GM13977 (cell line): ENCODE data around the gene WIPI1.

Source experiments
- DNase-seq: peaks from one replicate; pipeline ENCODE4 v3.0.0; 2012; ENCODE audit warnings: low spot score
- in situ Hi-C: fragments of 300-500 bp; cut with MboI; formaldehyde crosslinking; loops from one replicate; pipeline ENCODE4 v1.12.0; 2022; ENCODE audit warnings: low sequenced_read_pairs, low pct_unique_long_range_greater_than_20kb, mixed read lengths, inconsistent platforms; ENCODE audit not compliant: unreplicated experiment
- TF ChIP-seq, protein P1 (sequence below): IDR thresholded peaks from 2 replicates; pipeline ENCODE4 v1.5.1; 2012; ENCODE audit warnings: mild to moderate bottlenecking, control low read depth; ENCODE audit not compliant: insufficient read depth; ENCODE audit errors: extremely low read depth, missing control alignments

Gene WIPI1

DNA sequence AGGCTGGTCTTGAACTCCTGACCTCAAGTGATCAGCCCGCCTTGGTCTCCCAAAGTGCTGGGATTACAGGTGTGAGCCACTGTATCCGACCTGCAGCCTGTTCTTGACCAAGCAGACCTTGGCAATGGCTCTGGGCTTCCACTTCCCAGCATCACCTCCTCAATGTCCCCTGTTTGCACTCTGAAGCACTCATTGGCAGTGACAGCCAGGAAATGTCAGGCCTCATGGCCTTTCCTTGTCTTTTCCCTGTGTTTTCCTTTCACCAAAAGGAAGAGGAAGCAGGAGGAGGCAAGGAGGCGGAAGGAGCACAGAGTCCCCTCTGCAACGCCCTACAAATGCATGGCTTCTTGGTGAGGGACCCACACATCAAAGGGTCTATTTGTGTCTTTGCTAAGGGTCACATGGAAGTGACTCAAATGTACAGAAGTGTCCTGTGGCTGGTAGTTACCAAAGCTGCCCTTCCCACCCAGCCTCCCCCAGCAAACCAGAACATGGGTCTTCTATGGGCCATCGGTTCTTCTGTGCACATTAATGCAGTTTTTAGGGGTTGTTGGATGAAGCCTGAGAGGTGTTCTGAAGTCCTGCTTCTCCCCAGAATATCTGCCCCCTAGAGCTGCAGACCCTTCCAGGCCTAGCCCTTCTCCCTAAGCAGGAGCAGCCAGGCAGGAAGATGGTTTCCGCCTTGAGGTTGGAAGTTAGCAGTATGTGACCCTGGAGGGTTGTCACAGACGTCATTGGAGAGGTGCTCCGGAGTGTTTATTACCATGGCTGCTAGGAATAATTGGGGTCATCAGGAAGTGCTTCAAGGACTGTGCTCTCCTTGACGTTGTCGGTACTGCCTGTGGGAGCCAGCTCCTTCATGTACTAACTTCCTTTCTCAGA is 60.8 kb downstream of the WIPI1 start:
- in situ Hi-C loops = no loop called here
- TF ChIP-seq, protein P1, sequence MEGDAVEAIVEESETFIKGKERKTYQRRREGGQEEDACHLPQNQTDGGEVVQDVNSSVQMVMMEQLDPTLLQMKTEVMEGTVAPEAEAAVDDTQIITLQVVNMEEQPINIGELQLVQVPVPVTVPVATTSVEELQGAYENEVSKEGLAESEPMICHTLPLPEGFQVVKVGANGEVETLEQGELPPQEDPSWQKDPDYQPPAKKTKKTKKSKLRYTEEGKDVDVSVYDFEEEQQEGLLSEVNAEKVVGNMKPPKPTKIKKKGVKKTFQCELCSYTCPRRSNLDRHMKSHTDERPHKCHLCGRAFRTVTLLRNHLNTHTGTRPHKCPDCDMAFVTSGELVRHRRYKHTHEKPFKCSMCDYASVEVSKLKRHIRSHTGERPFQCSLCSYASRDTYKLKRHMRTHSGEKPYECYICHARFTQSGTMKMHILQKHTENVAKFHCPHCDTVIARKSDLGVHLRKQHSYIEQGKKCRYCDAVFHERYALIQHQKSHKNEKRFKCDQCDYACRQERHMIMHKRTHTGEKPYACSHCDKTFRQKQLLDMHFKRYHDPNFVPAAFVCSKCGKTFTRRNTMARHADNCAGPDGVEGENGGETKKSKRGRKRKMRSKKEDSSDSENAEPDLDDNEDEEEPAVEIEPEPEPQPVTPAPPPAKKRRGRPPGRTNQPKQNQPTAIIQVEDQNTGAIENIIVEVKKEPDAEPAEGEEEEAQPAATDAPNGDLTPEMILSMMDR = no peak
- DNase-seq = no peak

GRCh38 chr17:68394608-68395331 is 62.5 kb downstream of the WIPI1 start:
- in situ Hi-C loops = no loop called here
- TF ChIP-seq, protein P1 = no peak
- DNase-seq = no peak

DNA sequence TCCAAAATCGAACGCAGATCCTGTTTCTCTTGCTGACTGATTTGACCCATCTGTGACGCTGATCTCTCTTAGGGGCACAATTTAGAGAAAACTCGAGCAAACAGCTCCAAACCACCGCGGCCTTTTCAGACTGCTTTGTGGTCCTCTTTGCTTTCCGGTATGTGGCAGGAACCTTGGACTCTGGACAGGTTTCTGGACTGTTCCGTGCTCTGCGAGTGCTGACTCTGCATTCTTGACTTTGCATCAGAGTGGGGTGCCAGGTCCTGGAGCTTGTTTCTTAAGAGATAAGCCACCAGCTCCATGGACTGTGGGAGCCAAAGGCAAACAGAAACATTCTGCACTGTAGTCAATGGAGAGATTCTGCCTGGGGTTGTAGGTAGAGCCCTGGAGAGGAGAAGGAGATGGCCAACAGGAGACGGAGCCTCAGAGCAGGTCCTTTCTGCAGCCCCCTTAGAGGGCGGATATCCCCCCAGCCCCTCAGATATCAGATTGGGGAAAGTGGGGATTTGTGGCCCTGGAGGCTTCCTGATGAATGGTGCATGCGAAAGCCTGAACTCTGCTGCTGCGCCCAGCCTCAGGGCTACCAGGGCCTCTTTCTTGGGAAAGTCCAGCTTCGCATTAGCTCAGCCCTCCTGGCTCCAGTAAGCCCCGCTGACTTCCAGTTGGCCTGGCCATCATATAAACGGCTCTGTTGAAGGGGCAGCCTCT is 65.6 kb downstream of the WIPI1 start:
- in situ Hi-C loops = no loop called here
- DNase-seq = no peak

GRCh38 chr17:68390888-68391545 is 66.3 kb downstream of the WIPI1 start:
- TF ChIP-seq, protein P1 = no peak
- in situ Hi-C loops = no loop called here
- no peak for DNase-seq

More for the DNA sequence above, 65.6 kb downstream of the WIPI1 start:
- TF ChIP-seq, protein P1 = no peak

DNA sequence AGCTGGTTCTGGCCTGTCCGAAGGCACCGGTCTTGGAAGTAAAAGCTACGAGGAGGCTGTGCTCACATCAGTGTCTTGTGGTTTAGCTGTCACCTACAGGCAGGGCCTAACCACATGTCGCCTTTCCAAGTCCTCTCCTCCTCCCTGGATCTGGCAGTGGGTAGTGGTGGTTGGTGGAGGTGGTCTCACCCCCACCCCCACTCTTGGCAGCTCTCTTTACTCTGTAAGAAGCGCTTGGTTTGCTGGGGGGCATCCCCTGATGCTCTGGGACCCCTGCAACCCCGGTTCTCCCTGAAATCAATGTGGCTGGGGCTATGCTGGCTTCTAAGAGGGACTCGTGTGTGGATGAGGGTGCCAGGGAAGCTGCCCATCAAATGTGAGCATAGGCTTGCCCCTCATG is 68.3 kb downstream of the WIPI1 start:
- TF ChIP-seq, protein P1 = no peak
- in situ Hi-C loops = no loop called here

GRCh38 chr17:68387435-68388218 is 69.7 kb downstream of the WIPI1 start:
- no peak for DNase-seq
- TF ChIP-seq, protein P1 = no peak
- in situ Hi-C loops = no loop called here

More for the DNA sequence above, 68.3 kb downstream of the WIPI1 start:
- no peak for DNase-seq
